AG08396 (cell line): Measurements from ENCODE around the gene SPEN.

ENCODE experiments used
- DNase-seq: peaks from one replicate; pipeline ENCODE4 v3.0.0; 2012; ENCODE audit warnings: low spot score, mixed read lengths

The SPEN gene

GRCh38 chr1:15989776-15990175 is 142.3 kb downstream of the SPEN start:
- DNase-seq: no peak
